Stomach (tissue), 19 donors: ENCODE results near the gene ANGPTL4. TPM values are rescaled to one million over a fixed set of nuclear protein-coding genes. Genes with fewer than 3 reads are reported as not detected.
"Not testable (repeated sequence)": the region's sequence is repeated elsewhere in the genome, so short reads cannot be mapped to it uniquely, and the experiment has no call there.

ENCODE experiments used
- DNase-seq, 2 donors: peaks; one replicate each; pipeline versions ENCODE4 v3.0.0 to v3.0.0-alpha.2; 2013 to 2019
- H3K27ac ChIP-seq, 5 donors: fragments of 200-600 bp in 4 of 5; sonication (generic) in 4 of 5; one replicate each; pipeline ENCODE4 v1.5.1; 2013 to 2019; ENCODE audit warnings: mild to moderate bottlenecking in 1 of 5, moderate library complexity in 1 of 5
- H3K27me3 ChIP-seq, 3 donors: fragments of 200-600 bp; sonication (generic); one replicate each; pipeline ENCODE4 v1.5.1; 2017 to 2019; ENCODE audit warnings: mixed run types in 1 of 3
- H3K36me3 ChIP-seq, 4 donors: fragments of 200-600 bp; sonication (generic); 1 replicate in 3 of 4; 2 replicates in 1 of 4; pipeline ENCODE4 v1.5.1; 2016 to 2019
- H3K4me1 ChIP-seq, 4 donors: fragments of 200-600 bp; sonication (generic); one replicate each; pipeline ENCODE4 v1.5.1; 2016 to 2019
- H3K4me3 ChIP-seq, 4 donors: fragments of 200-600 bp; sonication (generic) in 3 of 4; one replicate each; pipeline ENCODE4 v1.5.1; 2016 to 2019; ENCODE audit warnings: mild to moderate bottlenecking in 1 of 4
- H3K9me3 ChIP-seq, 4 donors: fragments of 200-600 bp; sonication (generic); one replicate each; pipeline ENCODE4 v1.5.1; 2016 to 2019
- CTCF ChIP-seq, 7 experiments: fragments of 450-650 bp in 4 of 7; fragments of 200-600 bp in 3 of 7; sonication (generic) in 3 of 7; IDR thresholded peaks; one replicate each; pipeline ENCODE4 v1.5.1; 2016 to 2019; ENCODE audit warnings: antibody characterized with exemption in 7 of 7, control low read depth in 2 of 7, mild to moderate bottlenecking in 1 of 7
- EP300 ChIP-seq: sonication (generic); formaldehyde crosslinking; IDR thresholded peaks from one replicate; pipeline ENCODE4 v1.6.1; 2017; ENCODE audit warnings: antibody characterized with exemption
- POLR2A ChIP-seq, 4 donors: fragments of 450-650 bp; IDR thresholded peaks; one replicate each; pipeline ENCODE4 v1.6.1; 2016; ENCODE audit warnings: antibody characterized with exemption in 4 of 4, control low read depth in 2 of 4, mild to moderate bottlenecking in 1 of 4, moderate library complexity in 1 of 4
- POLR2AphosphoS5 ChIP-seq, 3 donors: sonication (generic); formaldehyde crosslinking; IDR thresholded peaks; one replicate each; pipeline ENCODE4 v1.6.1; 2016; ENCODE audit warnings: antibody characterized with exemption in 3 of 3
- WGBS, 5 donors: extraction: QIAGEN DNeasy Blood & Tissue Kit in 3 of 5; methylation state at CpG; one replicate each; pipeline versions ENCODE4 v1.1.5 to v1.1.7; 2013 to 2018; 5-methylcytosine and 5-hydroxymethylcytosine counted together
- intact Hi-C: fragments of 100-400 bp; cut with DNase I; formaldehyde crosslinking; loops from one replicate; pipeline ENCODE4 v1.15.1; 2023; ENCODE audit warnings: low total_unique reads
- long read RNA-seq, 10 donors: transcript quantifications; one replicate each; lab custom pipeline, GENCODE V29; 2026
- polyA plus RNA-seq, 3 donors: library from polyadenylated mRNA; stranded (reverse); fragments of 200-250 nt; gene quantifications; one replicate each; pipeline ENCODE4 v1.2.3, GENCODE V29; 2013
- total RNA-seq, 5 donors: library from RNA; depleted of rRNA; stranded (reverse); fragments of >200 nt; gene quantifications; one replicate each; pipeline versions ENCODE4 v1.1.0 to v1.2.3, GENCODE V29; 2014 to 2016
- donor health status: healthy with polysubstance abuse.
- donor health status: Bipolar disorder and iron deficiency.
- donor health status: healthy.

ANGPTL4 gene
- total RNA-seq = 100 to 1,000 TPM in 1 of 5 donors, 10 to 100 TPM in 2, 1 to 10 TPM in 2; 4.8 to 276 (median 19.8) TPM
- 10 to 100 TPM in 2 of 3 donors, 1 to 10 TPM in 1; 4.1 to 62.9 (median 22.9) TPM for polyA plus RNA-seq
- long read RNA-seq, donor 1 = 0 reads
- long read RNA-seq, donor 2, partial matches to known transcripts = 0 of 1 reads
- long read RNA-seq, donor 2, other reads (novel, unspliced or antisense) = 0 of 1 reads
- long read RNA-seq, donor 3, partial matches to known transcripts = 0 of 5 reads
- long read RNA-seq, donor 3, other reads (novel, unspliced or antisense) = 5 of 5 reads
- long read RNA-seq, donor 4 = 0 reads
- long read RNA-seq, donor 5, partial matches to known transcripts = 157 of 162 reads
- long read RNA-seq, donor 5, other reads (novel, unspliced or antisense) = 5 of 162 reads
- long read RNA-seq, donor 6, partial matches to known transcripts = 0 of 14 reads
- long read RNA-seq, donor 6, other reads (novel, unspliced or antisense) = 14 of 14 reads
- long read RNA-seq, donor 7, partial matches to known transcripts = 0 of 1 reads
- long read RNA-seq, donor 7, other reads (novel, unspliced or antisense) = 0 of 1 reads
- long read RNA-seq, donor 8 = 0 reads
- long read RNA-seq, donor 9, partial matches to known transcripts = 0 of 1 reads
- long read RNA-seq, donor 9, other reads (novel, unspliced or antisense) = 0 of 1 reads
- long read RNA-seq, donor 10 = 0 reads

GRCh38 chr19:8363803-8364771 is at the start of gene ANGPTL4:
Gene ANGPTL4, plus strand, starts transcription at chr19:8364155. Its CDS starts 167 bp downstream, at chr19:8364322.
- Histone ChIP-seq H3K27ac (peak within 1 kb of the TSS; percentile 37 to 91 (median 90)), H3K36me3 (no peaks in the 10 kb centered on the region), H3K4me3 (peak within 1 kb of the TSS; percentile 56 to 76 (median 62)), H3K4me1 (peaks cover 71 to 82% (median 76%) of the 10 kb centered on the region in 4 donors), H3K9me3 (no peaks in the 10 kb centered on the region), H3K27me3 (peaks cover 0 to 28% (median 0%) of the 10 kb centered on the region in 3 donors)
- WGBS, 5 donors = 1 to 4% (median 2%) methylated on average over 34 to 81 of the region's 81 CpGs
- peak; percentile 79 to 82 for DNase-seq
- intact Hi-C loops = no loop called here
- TF ChIP-seq POLR2AphosphoS5 (IDR thresholded peaks at IDR 0.05) (peak in 2 of 3 donors; percentile 58 to 94), CTCF (IDR thresholded peaks at IDR 0.05) (peak in 5 of 7 experiments; percentile 9 to 26 (median 10)), EP300 (no peak), POLR2A (IDR thresholded peaks at IDR 0.05) (peak in 1 of 4 donors; percentile 71)

GRCh38 chr19:8314981-8315640 is 48.8 kb upstream of the ANGPTL4 start:
- H3K36me3 ChIP-seq = peaks cover 51 to 81% (median 70%) of the 10 kb centered on the region in 4 donors
- H3K4me3 ChIP-seq, DNase-seq, H3K27me3 ChIP-seq, H3K9me3 ChIP-seq, H3K27ac ChIP-seq: not testable (repeated sequence)
- peaks cover 3 to 34% (median 16%) of the 10 kb centered on the region in 4 donors for H3K4me1 ChIP-seq
- intact Hi-C loops = loop anchor here (5.0 kb wide), 1 partner anchor 53 kb away; no protein-coding TSS in a partner anchor
- WGBS, 5 donors = 82 to 92% (median 87%) methylated on average over 11 of the region's 11 CpGs

- no peak for DNase-seq
- Histone ChIP-seq H3K36me3 (peaks cover 39 to 67% (median 55%) of the 10 kb centered on the region in 4 donors), H3K27ac (no peak overlapping the region), H3K4me3 (no peak overlapping the region), H3K9me3 (no peaks in the 10 kb centered on the region), H3K4me1 (peaks cover 8 to 40% (median 22%) of the 10 kb centered on the region in 4 donors), H3K27me3 (no peaks in the 10 kb centered on the region)
- TF ChIP-seq EP300 (no peak), POLR2A (IDR thresholded peaks at IDR 0.05) (no peak), POLR2AphosphoS5 (IDR thresholded peaks at IDR 0.05) (no peak), CTCF (IDR thresholded peaks at IDR 0.05) (no peak)
- 76 to 89% (median 86%) methylated on average over 14 of the region's 14 CpGs for WGBS, 5 donors
- intact Hi-C loops = loop anchor here (5.0 kb wide), 1 partner anchor 54 kb away; no protein-coding TSS in a partner anchor
Observed at GRCh38 chr19:8316351-8317125, 47.4 kb upstream of the ANGPTL4 start.

GRCh38 chr19:8318835-8319234 is 45.1 kb upstream of the ANGPTL4 start:
- not testable (repeated sequence) for H3K27me3 ChIP-seq, H3K27ac ChIP-seq, DNase-seq, H3K4me3 ChIP-seq, H3K9me3 ChIP-seq
- intact Hi-C loops = loop anchor here (5.0 kb wide), 1 partner anchor 57 kb away; no protein-coding TSS in a partner anchor
- 67 to 80% (median 74%) methylated on average over 9 of the region's 9 CpGs for WGBS, 5 donors
- Histone ChIP-seq H3K4me1 (peaks cover 20 to 62% (median 37%) of the 10 kb centered on the region in 4 donors), H3K36me3 (peaks cover 43 to 59% (median 47%) of the 10 kb centered on the region in 4 donors)
